OCI-LY7 (cell line): ENCODE data around the gene SELENOS. TPM values are rescaled to one million over a fixed set of nuclear protein-coding genes. Genes with fewer than 3 reads are reported as not detected.

ENCODE experiments used
- BruUV-seq: library from RNA; stranded (reverse); fragments of 400-500 nt; replicated peaks from 2 replicates; lab custom pipeline; 2021; lab: Mats Ljungman, UMichigan
- CTCF ChIA-PET: fragments of 300-600 bp; sonication (Branson Sonifier 250); formaldehyde crosslinking; loops from one replicate; lab custom pipeline; 2022; ENCODE audit warnings: antibody characterized with exemption; ENCODE audit not compliant: unreplicated experiment; lab: Charles Lee
- POLR2A ChIA-PET: fragments of 300-600 bp; sonication (Branson Sonifier 250); formaldehyde crosslinking; loops from one replicate; lab custom pipeline; 2022; ENCODE audit warnings: antibody characterized with exemption; lab: Charles Lee
- DNase-seq: peaks from one replicate; pipeline ENCODE4 v3.0.0-alpha.2; 2015; ENCODE audit warnings: low spot score
- H2AFZ ChIP-seq: fragments of 200-600 bp; sonication (generic), shearing (Covaris generic); 2 replicates; pipeline ENCODE4 v1.6.1; 2014; ENCODE audit warnings: mild to moderate bottlenecking, antibody characterized with exemption, low read length, moderate library complexity
- H3K27ac ChIP-seq: fragments of 200-600 bp; sonication (generic); 2 replicates; pipeline ENCODE4 v1.5.1; 2014; ENCODE audit warnings: mixed run types, low read depth, mild to moderate bottlenecking, moderate library complexity, low read length, inconsistent platforms; ENCODE audit not compliant: poor library complexity, severe bottlenecking
- H3K36me3 ChIP-seq: fragments of 200-600 bp; sonication (generic); 2 replicates; pipeline ENCODE4 v1.6.1; 2014; ENCODE audit warnings: mild to moderate bottlenecking, antibody characterized with exemption, low read length, moderate library complexity, mixed read lengths; ENCODE audit not compliant: insufficient read depth
- H3K4me1 ChIP-seq: fragments of 200-600 bp; sonication (generic); 2 replicates; pipeline ENCODE4 v1.5.1; 2014; ENCODE audit warnings: mild to moderate bottlenecking, low read length; ENCODE audit not compliant: insufficient read depth, poor library complexity, severe bottlenecking
- H3K4me2 ChIP-seq: fragments of 200-600 bp; sonication (generic); 2 replicates; pipeline ENCODE4 v1.6.1; 2014; ENCODE audit warnings: mild to moderate bottlenecking, low read length
- H3K4me3 ChIP-seq: fragments of 200-600 bp; sonication (generic); 2 replicates; pipeline ENCODE4 v1.5.1; 2014; ENCODE audit warnings: mild to moderate bottlenecking, low read depth, low read length; ENCODE audit not compliant: poor library complexity, severe bottlenecking
- H3K79me2 ChIP-seq: fragments of 200-600 bp; sonication (generic); 2 replicates; pipeline ENCODE4 v1.6.1; 2016; ENCODE audit warnings: low read depth, mild to moderate bottlenecking, low read length, moderate library complexity, mixed read lengths; ENCODE audit not compliant: insufficient read depth
- H3K9me2 ChIP-seq: fragments of 200-600 bp; sonication (generic); 2 replicates; pipeline ENCODE4 v1.6.1; 2016; ENCODE audit warnings: mild to moderate bottlenecking, low read length, mixed read lengths; ENCODE audit not compliant: insufficient read depth
- H3K9me3 ChIP-seq: fragments of 200-600 bp; sonication (generic); 2 replicates; pipeline ENCODE4 v1.6.1; 2014; ENCODE audit warnings: mild to moderate bottlenecking, mixed run types, low read length, mixed read lengths
- H4K20me1 ChIP-seq: fragments of 200-600 bp; sonication (generic); 2 replicates; pipeline ENCODE4 v1.6.1; 2014; ENCODE audit warnings: mild to moderate bottlenecking, antibody characterized with exemption, low read length, moderate library complexity, mixed read lengths; ENCODE audit not compliant: insufficient read depth
- EZH2phosphoT487 ChIP-seq: fragments of 200-600 bp; sonication (generic); IDR thresholded peaks from 2 replicates; pipeline ENCODE4 v1.6.1; 2018; ENCODE audit warnings: low read depth, borderline replicate concordance, mild to moderate bottlenecking, mixed run types, antibody characterized with exemption, low read length, moderate library complexity, mixed read lengths
- intact Hi-C: fragments of 100-400 bp; cut with micrococcal nuclease; formaldehyde crosslinking; loops from one replicate; pipeline ENCODE4 v1.10.0; 2022; ENCODE audit not compliant: unreplicated experiment
- total RNA-seq, 2 experiments: library from RNA; depleted of rRNA in 1 of 2; stranded (reverse); fragments of >200 nt in 1 of 2; shearing (Covaris generic) in 1 of 2; gene quantifications; 2 replicates each; pipeline ENCODE4 v1.2.3, GENCODE V29; 2014 to 2022
- TF ChIP-seq, protein P1 (sequence below): fragments of 200-600 bp; sonication (generic); conservative IDR thresholded peaks from 2 replicates; pipeline ENCODE4 v1.5.1; 2014; ENCODE audit warnings: mild to moderate bottlenecking, antibody characterized with exemption, low read length, moderate library complexity, mixed read lengths

SELENOS gene
- total RNA-seq, 2 experiments from 2014 or later = 29.1 to 36.1 TPM

GRCh38 chr15:101233651-101234280 lies 43.5 kb downstream of the SELENOS start:
- no peaks in the 10 kb centered on the region for H4K20me1 ChIP-seq
- TF ChIP-seq, protein P1, sequence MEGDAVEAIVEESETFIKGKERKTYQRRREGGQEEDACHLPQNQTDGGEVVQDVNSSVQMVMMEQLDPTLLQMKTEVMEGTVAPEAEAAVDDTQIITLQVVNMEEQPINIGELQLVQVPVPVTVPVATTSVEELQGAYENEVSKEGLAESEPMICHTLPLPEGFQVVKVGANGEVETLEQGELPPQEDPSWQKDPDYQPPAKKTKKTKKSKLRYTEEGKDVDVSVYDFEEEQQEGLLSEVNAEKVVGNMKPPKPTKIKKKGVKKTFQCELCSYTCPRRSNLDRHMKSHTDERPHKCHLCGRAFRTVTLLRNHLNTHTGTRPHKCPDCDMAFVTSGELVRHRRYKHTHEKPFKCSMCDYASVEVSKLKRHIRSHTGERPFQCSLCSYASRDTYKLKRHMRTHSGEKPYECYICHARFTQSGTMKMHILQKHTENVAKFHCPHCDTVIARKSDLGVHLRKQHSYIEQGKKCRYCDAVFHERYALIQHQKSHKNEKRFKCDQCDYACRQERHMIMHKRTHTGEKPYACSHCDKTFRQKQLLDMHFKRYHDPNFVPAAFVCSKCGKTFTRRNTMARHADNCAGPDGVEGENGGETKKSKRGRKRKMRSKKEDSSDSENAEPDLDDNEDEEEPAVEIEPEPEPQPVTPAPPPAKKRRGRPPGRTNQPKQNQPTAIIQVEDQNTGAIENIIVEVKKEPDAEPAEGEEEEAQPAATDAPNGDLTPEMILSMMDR = no peak
- no peak for TF ChIP-seq EZH2phosphoT487
- DNase-seq = no peak
- no peaks in the 10 kb centered on the region for H3K36me3 ChIP-seq
- CTCF ChIA-PET = no interaction called here
- intact Hi-C loops = no loop called here
- H2AFZ ChIP-seq = no peak overlapping the region
- H3K4me2 ChIP-seq = no peak overlapping the region
- H3K27ac ChIP-seq = no peak overlapping the region
- H3K79me2 ChIP-seq = no peaks in the 10 kb centered on the region
- 0 out of 2 replicates have a peak, but pooled peaks cover 1% of the 10 kb centered on the region for H3K9me3 ChIP-seq
- H3K4me3 ChIP-seq = no peak overlapping the region
- POLR2A ChIA-PET = no interaction called here
- no peaks in the 10 kb centered on the region for H3K9me2 ChIP-seq
- BruUV-seq = no TSS peak
- no peaks in the 10 kb centered on the region for H3K4me1 ChIP-seq

DNA sequence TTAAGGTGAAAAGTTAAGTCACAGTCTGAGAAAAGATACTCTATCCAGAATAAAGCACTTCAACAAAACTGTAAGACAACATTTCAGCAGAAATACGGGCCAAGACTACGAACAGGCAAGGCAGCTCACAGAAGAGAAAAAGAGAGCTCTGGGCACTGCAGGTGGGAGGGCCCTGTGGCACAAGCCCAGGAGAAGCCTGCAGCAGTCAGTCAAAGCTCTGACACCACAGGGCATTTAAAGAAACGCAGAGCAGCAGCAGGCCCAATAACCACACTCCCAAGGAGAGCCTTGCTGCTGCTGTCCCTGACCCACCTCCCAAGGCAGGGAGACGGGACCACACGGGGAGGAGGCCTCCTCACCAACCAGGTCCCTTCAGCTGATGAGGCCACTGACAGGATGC lies 44.6 kb downstream of the SELENOS start:
- TF ChIP-seq, protein P1 = no peak
- TF ChIP-seq EZH2phosphoT487 = no peak
- DNase-seq = no peak
- no peaks in the 10 kb centered on the region for H3K79me2 ChIP-seq
- H3K4me2 ChIP-seq = no peak overlapping the region
- no peaks in the 10 kb centered on the region for H4K20me1 ChIP-seq
- no peaks in the 10 kb centered on the region for H3K36me3 ChIP-seq
- H3K9me3 ChIP-seq = peaks cover 6% of the 10 kb centered on the region; the same call in 1 of the 2 replicates
- BruUV-seq = no TSS peak
- intact Hi-C loops = no loop called here
- no peak overlapping the region for H3K27ac ChIP-seq
- no peak overlapping the region for H3K4me3 ChIP-seq
- ChIA-PET POLR2A (interaction anchor here (1.2 to 1.7 kb wide), 3 partner anchors 9 to 140 kb away, joined by 3 to 8 read pairs (median 3); no protein-coding TSS in a partner anchor), CTCF (no interaction called here)
- no peak overlapping the region for H2AFZ ChIP-seq
- no peaks in the 10 kb centered on the region for H3K9me2 ChIP-seq
- no peaks in the 10 kb centered on the region for H3K4me1 ChIP-seq

- no peak for DNase-seq
- no peaks in the 10 kb centered on the region for H3K9me2 ChIP-seq
- intact Hi-C loops = no loop called here
- H3K4me1 ChIP-seq = no peaks in the 10 kb centered on the region
- H3K36me3 ChIP-seq = no peaks in the 10 kb centered on the region
- no TSS peak for BruUV-seq
- POLR2A ChIA-PET = interaction anchor here (0.5 to 1.2 kb wide), 2 partner anchors 17 to 68 kb away, joined by 3 read pairs; no protein-coding TSS in a partner anchor
- peaks cover 6% of the 10 kb centered on the region; the same call in 1 of the 2 replicates for H3K9me3 ChIP-seq
- no peak overlapping the region for H2AFZ ChIP-seq
- no peaks in the 10 kb centered on the region for H4K20me1 ChIP-seq
- no peak overlapping the region for H3K4me3 ChIP-seq
- H3K27ac ChIP-seq = no peak overlapping the region
- H3K79me2 ChIP-seq = no peaks in the 10 kb centered on the region
- CTCF ChIA-PET = no interaction called here
- no peak overlapping the region for H3K4me2 ChIP-seq
- TF ChIP-seq EZH2phosphoT487 = no peak
- TF ChIP-seq, protein P1 = no peak
Observed at GRCh38 chr15:101228313-101228712, 49.0 kb downstream of the SELENOS start.
